IPS-NIHi7 (cell line): ENCODE data around the gene RBPMS2.

Experiments used
- DNase-seq: peaks from one replicate; pipeline ENCODE4 v3.0.0; 2012; ENCODE audit warnings: mixed read lengths; ENCODE audit errors: extremely low spot score

The RBPMS2 gene

DNA sequence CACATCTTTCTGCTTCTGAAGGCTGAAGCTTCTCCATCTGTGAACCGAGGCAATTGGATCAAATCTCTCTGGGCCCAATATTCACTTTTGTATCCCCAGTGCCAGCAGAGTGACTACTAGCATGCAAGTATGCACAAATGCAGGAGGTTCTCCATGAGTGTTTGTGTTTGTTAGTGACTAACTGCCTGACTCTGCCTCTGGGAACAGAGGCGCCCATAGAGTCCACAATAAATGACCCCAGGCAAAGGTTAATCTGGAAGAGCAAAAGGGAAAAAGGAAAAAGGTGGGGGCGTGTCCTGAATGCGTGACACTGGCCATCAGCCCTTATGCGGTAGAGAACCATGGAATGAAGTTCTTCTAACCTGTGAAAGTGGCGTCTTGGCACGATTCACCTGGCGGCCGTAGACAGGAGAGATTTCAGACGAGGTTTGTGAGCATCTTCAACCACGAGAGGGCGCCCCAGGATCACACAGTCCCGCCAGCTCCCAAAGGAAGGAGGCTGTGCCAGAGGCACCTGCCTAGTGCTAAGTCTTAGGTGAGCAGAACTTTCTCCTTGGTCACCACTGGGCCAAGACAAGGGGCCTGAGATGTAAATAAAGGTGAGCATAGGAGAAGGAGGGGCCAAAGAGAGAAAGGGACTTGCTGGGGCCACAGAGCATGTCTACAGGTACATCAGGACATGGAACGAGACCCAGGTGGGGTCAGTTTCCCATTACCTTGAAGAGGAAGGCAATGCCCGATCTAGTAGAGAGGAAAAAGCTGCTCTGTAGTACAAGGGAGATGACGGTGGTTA, 44.2 kb downstream of the RBPMS2 start:
- peak; percentile 79 for DNase-seq

DNA sequence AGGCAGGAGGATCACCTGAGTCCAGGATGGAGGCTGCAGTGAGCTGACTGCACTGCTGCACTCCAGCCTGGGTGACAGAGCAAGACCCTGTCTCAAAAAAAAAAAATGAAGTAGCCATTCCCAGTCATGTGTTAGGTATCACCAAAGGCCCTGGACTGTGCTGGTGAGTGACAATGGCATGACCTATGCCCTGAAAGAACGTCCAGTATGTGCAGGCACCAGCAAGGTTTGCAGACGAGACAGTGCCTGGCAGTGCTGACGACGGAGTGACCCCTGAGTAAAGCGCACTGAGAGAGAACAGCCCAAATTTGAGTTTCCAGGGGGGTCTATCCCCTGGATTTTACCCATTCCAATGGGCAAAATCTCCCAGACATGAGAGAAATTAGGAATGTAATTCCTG, 45.2 kb downstream of the RBPMS2 start:
- no peak for DNase-seq

DNA sequence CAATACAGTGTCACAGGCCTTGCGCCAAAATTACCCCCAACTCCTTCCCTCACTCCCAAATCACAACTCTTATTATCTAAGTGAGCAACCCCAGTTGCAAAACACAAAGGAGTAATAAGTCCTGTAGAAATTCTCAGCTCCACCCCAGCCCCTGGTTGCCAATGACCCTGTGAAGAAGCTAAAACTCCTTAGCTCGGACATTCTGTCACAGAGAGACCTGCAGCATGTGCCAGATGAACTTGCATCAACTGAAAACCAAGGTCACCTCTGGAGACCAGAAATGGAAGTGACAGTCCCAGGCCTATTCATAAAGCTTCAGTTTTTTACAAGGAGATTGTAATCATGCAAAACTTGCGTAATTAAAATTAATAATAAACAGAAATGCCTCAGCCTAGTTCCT, 55.2 kb downstream of the RBPMS2 start:
- DNase-seq: no peak

DNA sequence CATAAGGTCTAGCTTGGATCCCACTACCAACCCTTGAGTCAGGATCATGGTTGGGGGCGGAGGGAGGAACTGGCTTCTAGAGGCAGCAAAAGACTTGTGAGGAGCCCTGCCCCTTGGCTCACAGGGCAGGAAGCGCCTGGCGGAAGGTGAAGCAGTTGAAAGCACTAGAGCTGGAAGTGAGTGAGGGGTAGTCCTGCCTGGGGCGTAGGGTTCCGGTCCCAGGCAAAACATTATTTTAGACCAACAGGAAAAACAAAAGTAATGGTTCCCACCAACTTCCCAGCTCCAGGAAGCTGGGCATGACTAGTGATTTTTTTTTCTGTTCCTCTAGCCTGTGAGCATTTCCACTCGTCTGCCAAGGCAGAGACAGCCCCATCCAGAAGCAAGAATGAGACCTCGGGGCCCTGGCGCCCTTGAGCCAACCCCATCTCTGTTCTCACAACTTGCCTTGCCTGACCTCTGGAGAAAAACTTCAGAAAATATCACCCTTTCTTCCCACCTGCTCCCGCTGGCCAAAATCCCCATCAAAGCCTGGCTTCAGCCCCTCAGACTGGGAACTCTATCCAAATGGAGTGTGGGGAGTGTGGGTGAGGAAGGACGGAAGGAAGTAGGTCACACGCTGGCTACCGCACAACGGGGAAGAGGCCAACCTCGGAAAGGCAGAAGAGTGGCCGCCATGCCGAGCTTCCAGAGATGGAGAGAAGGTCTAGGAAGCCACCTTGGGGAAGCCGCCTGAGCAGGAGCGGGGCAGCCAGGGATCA, 57.5 kb downstream of the RBPMS2 start:
- no peak for DNase-seq

DNA sequence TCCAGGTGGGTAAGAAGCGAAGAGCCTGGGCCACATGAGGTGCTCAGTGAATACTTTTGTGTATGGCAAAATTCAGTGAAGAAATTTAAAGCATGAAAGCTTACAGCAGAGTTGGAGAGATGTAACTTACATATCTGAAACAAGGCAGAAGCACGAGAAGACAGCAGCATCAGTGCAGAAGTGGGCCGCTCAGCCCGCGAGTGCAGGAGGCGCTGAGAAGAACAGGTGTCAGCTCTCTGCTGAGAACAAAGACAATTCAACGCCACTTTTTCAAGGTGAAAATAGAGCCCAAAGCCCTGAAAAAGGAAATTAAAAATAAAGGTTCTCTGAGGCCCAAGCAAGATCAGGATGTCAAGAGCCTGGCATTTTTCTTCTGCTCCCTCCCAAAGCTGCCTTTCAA, 58.3 kb downstream of the RBPMS2 start:
- DNase-seq: no peak

DNA sequence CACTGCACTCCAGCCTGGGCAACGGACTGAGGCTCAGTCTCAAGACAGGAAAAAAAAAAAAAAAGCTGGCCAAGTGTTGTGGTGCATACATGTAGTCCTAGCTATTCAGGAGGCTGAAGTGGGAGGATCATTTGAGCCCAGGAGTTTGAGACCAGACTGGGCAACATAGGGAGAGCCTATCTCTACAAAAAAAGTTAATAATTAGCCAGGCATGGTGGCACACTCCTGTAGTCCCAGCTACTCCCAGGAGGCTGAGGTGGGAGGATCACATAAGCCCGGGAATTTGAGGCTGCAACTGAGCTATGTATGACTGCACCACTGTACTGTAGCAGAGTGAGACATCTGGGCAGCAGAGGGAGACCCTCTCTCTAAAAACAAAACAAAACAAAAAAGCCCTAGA, 58.9 kb downstream of the RBPMS2 start:
- DNase-seq: no peak

GRCh38 chr15:64713592-64713991, 61.8 kb downstream of the RBPMS2 start:
- no peak for DNase-seq

- DNase-seq: no peak
These were observed 63.0 kb downstream of the RBPMS2 start for GRCh38 chr15:64712353-64712752.

DNA sequence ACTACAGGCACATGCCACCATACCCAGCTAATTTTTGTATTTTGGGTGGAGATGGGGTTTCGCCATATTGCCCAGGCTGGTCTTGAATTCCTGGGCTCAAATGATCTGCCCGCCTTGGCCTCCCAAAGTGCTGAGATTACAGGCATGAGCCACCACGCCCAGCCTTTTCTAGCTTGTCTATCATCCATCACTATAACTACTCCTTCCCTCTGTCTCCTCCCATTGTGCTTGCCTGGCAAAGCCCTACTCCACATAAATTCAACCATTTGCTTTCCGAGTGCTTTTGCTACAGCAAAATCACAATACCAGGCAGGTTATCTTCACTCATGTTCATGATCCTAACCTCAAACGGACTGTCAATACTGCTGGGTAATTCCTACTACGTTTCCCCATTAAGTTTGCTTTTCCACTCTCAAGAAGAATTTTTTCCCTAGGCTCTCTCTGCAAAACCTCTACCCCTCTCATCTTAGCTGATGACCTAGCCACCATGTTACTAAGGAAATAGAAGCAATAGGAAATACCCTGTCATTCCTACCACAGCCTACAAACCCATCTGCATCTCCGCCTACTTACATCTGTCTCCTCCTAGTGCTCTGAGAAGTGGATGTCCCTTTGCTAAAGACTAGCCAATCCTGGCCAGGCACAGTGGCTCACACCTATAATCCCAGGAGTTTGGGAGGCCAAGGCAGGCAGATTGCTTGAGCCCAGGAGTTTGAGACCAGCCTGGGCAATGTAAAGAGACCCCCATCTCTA, 64.5 kb downstream of the RBPMS2 start:
- no peak for DNase-seq

DNA sequence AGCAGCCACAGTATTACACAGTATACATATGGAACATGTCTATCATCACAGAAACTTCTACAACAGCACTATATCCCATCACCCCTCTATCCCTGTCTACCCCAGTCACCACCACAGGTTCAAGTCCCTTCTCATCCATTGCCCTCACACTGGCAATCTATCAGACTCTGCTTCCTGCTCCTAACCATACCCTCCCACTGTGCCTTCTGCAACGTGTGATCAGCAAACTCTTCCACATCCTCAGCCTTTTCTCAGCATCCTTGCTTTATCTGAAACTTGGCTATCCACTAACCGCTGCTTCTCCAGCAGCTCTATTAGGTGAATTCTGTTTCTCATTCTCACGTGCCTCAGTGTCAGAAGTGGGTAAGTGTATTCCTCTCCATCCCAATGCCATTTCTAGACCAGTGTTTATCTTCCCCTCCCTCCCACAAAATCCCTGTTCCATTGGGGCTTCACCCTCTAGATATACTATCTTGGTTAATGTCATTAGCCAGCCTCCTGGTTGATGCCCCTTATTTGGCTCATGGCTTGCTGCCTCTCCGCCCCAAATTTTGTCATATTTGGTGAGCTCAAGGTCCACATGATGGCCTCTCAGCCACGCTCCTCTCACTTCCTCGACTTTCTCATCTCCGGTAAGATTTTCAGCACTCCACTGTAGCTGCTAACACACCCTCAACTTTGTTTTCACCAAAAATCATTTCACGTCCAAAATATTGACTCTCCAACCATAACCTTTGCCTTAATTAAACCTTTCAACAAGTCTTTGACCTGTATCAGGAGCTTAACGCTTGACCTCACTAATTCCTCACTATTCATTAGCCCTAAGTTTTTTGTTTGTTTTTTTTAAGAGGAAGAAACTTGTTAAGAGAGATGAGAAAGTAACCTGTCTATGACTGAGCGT, 69.1 kb downstream of the RBPMS2 start:
- DNase-seq: no peak

DNA sequence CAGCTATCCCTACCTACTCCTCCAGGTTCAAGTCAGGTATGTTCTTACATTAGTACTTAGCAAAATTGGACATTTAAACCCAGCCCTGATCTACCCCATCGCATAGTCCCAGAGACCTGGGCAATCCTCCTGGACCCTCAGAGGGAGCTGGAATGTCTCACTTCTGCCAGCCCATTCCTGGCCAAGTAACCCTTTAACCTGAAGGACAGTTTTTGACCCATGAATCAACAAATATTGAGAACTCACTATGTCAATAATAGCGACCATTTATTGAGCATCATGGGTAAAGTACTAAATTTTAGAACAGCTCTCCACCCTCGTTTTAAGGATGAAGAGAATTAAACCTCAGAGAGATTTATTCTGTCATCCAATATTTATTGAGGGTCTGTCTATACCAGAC, 70.4 kb downstream of the RBPMS2 start:
- DNase-seq: no peak

GRCh38 chr15:64703632-64703959, 71.8 kb downstream of the RBPMS2 start:
- no peak for DNase-seq

GRCh38 chr15:64702816-64703631, 72.4 kb downstream of the RBPMS2 start:
- peak; percentile 99 for DNase-seq

DNA sequence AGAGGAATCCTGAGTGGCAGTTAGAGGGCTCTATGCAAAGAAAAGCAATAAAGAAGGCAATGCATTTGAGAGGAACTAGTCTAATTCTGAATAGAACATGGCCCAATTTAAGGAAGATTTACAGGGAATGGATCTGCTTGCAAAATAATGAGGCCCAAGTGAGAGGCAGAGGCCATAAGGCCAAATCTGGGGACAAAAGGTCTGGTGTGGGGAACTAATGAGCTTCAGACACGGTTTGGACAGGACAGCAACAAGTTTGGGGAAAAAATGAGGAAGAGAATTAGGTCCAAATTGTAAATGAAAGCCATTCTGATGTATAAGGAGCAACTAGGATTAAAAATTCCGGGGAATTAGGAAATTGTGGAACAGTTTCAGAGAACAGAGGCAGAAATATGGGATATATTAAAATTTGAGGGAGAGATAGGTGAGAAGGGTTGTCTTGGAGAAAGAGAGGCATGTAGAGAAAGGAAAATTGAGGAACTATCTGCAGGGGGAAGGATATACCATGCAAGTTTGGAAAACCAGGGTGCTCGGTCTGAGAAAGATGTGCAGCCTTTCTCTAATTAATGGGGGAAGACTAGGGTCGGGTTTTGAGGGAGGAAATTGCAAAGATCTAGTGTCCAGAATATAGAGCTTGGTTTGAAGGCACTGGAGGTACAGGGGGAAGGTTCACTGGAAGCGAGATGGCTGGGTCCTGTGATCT, 73.8 kb downstream of the RBPMS2 start:
- DNase-seq: no peak

- no peak for DNase-seq
These were observed 74.3 kb downstream of the RBPMS2 start for GRCh38 chr15:64701051-64701450.

- peak; percentile 66 for DNase-seq
These were observed 75.5 kb downstream of the RBPMS2 start for GRCh38 chr15:64699751-64700388.

DNA sequence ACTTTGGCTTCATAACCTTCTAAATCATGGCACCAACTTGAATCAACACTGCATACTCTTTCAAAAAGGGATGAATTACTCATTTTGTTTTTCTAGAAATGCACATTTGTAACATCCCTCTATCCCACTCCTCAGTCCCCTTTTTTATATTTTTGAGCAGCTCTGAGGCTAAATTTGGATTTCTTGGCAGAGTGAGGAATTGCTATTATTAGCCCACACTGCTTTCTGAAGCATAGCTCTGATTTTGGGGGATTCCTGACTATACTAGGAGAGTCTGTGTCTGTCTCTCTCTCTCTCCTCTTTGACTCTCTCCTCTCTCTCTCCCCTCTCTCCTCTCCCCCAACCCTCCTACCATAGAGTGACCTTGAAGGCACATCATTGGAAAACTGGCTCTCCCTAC, 76.6 kb downstream of the RBPMS2 start:
- no peak for DNase-seq

DNA sequence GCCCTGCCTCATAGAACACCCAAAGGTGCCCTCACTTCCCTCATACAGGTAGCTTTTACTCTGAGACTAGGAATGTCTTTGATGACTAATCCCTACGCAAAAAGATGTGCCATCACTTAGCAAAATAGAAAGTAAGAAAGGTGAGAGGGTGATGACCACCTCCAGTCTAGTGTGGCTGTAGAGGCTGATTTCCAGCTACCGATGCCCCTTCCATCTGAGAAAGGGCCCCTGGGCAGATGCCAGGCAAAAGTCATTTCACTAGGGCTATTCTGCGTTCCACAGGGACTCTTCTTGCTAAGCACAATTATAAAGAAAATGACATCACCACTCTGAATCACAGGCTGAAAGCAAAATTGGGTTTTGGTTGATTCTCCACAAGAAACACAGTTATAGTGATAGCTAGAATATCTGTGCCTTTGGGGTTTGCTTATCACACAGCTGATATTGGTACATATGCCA, 77.4 kb downstream of the RBPMS2 start:
- DNase-seq: no peak

DNA sequence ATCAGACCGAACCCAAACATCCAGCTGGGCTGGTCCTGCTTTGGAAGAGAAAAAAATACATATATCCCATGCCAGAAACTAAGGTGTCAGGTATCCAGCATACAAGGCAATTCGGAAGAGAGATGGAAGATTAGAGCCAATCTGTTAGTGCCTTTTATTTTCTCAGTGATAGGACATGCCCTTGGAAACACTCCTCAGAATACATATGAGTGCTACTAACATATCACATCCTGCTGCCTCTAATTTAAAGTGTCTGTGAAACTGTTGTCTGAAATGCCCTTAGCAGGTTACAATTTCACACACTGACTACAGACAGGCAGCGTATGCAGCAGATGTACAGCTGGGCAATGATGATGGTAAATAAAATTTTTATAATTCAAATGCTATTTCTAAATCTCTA, 78.9 kb downstream of the RBPMS2 start:
- no peak for DNase-seq
